Midbrain (tissue), 1 donor: Measurements from ENCODE around the gene FSCN2.

Experiments used
- DNase-seq: peaks from one replicate; lab custom pipeline; 2025; lab: John Stamatoyannopoulos, UW

Gene FSCN2

GRCh38 chr17:81513372-81513752, 14.8 kb upstream of the FSCN2 start:
- DNase-seq: peak; percentile 68

GRCh38 chr17:81513753-81514488, 14.3 kb upstream of the FSCN2 start:
- DNase-seq: peak; percentile 68

GRCh38 chr17:81514489-81514738, 13.8 kb upstream of the FSCN2 start:
- DNase-seq: no peak

GRCh38 chr17:81514739-81515529, 13.2 kb upstream of the FSCN2 start:
- DNase-seq: peak; percentile 30

DNA sequence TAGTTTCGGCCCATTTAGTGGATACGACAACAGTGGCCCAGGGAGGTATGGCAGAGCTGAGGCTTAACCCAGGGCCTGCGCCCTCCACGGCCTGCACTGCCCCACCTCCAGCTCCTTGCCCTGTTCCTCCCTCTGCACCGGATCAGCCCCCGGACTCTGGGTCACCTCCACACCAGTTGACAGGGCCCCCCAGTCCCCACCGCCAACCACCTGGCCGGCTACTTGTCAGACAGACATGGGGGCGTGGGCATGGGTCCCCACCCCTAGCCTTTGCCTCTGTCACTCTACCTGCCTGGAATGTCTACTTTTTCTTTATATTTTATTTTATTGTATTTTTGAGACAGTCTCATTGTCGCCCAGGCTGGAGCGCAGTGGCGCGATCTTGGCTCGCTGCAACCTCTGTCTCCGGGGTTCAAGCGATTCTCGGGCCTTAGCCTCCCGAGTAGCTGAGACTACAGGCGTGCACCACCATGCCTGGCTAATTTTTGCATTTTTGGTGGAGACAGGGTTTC, 12.6 kb upstream of the FSCN2 start:
- DNase-seq: no peak

DNA sequence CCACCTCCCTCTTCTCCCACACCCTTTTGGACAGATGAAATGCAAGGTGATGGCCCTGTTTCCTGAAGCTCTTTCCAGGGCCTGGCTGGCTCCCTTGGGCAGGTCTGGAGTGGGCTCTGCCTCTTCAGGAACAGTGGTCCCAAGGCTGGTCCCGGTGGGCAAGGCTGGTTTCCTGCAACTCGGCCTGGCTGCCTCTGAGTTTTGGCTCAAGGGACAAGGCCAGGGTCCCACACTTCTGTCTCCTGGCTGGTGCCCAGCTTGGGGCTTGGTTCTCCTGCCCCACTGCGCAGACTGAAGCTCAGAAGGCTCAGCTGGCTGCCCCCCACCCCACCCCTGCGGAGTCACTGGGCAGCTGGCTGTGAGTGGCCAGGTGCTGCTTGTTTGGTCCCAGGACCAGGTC, 11.7 kb upstream of the FSCN2 start:
- DNase-seq: no peak

DNA sequence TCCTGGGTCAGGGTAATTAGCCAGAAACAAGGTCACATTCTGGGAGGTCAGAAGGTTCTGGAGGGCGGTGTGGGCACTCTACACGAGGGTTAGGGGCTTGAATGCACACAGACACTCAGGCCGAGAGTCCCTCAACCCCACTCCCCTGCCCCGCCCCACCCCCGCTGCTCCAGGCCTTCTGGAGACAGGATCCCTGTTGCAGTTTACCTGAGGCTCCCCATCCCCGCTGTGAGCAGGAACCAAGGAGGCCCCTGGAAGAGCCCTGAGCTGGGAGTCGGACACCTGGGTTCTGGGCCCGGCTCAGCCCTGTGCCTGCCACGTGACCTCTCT, 11.2 kb upstream of the FSCN2 start:
- no peak for DNase-seq

GRCh38 chr17:81517339-81518112, 10.7 kb upstream of the FSCN2 start:
- no peak for DNase-seq

GRCh38 chr17:81518113-81518784, 9.9 kb upstream of the FSCN2 start:
- no peak for DNase-seq

DNA sequence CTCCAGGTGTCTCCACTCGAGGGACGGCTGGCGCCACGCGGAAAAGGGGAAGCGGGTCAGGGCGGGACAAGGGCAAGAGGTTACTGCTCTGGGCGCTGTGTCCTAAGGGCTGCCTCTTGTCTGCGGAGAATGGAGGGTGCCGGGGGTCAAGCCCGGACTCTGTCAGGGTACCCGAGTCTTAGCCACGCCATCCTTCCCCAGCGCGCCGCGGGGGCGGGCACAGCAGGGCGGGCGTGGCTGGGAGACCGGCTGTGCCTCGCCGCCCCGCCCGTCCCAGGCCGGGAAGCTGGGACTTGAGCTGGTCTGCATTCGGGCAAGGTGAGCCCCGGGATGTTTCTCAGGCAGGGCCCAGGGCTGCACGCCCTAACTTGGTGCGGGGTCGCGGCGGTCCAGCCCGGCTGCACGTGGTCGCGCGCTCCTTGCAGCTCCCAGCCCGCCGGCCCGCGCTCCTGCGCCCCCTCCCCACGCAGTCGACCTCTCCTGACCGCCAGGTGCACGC, 9.3 kb upstream of the FSCN2 start:
- DNase-seq: no peak

DNA sequence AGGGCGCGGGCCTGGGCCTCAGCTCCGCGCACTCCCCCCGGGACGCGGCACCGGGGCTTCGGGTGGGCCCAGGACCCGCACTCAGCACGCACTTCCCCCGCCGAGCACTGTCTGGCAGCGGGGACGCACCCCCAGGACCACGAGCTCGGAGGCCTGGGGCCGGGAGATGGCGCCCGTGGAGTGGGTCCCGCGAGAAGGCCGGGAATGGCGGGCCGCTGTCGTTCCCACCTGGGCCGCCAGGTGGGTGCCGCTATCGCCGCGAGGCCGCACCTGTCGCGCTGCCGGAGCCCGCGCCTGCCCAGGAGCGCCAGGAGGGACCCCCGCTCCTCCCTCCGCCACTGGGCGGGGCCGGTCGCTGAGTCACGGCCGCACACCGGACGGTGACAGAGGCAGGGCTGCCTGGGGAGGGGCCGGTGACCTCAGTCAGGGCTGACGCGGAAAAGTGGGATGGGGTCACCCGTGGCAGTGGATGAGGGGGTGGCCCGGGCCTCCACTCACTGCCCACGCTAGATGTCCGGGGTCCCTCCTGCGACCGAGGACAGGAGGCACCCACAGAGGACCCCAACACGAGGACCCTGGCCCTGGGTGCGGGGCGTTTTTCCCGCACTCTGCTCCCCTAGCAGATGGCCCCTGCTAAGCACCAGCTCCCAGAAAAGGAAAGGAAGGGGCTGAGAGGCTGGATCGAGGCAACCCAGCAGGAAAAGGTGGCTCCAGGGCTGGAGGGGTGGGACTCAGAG, 8.7 kb upstream of the FSCN2 start:
- DNase-seq: no peak

GRCh38 chr17:81520021-81520901, 7.9 kb upstream of the FSCN2 start:
- no peak for DNase-seq

DNA sequence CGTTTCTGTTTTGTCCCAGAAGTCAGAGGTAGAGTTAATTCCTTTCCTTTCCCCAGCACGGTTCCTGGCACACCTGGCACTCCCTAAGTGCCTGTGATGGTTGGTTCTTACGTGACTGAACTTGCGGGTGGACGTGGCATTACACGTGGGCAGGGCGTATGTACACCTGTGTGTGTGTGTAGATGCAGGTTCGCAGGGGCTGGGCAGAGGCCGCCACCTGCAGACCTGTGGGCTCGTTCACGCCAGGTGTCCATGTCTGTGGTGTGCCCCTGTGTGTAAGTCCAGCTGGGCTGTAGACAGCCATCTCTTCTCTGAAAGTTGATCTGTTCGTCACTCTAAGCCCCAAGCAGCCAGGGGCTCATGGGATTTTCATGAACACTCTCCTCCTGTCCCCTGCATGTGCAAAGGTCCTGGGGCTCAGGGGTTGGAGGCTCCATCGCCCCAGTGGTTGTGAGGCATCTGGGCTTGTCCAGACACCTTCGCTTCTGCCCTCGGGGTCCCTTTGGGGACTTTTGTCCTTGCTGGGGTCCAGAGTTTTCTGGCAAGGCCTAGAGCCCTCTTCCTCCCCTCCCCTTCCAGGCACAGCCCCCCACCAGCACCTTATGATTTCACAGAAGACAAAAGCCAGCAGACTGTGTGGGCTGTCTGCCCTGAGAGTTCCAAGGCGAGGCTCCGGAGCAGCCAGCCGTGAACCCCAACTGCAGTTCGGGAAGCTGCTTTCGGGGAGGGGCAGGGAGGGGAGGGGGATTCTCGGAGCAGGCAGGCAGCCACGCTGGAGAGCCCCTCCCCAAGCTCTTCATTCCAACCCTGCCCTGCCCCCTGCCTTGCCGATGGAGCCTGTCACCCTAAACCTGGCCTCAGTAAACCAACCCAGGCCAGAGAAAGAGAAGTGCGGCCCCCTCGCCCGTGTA, 5.4 kb upstream of the FSCN2 start:
- no peak for DNase-seq

GRCh38 chr17:81523402-81524038, 4.7 kb upstream of the FSCN2 start:
- no peak for DNase-seq

- no peak for DNase-seq
Measured at GRCh38 chr17:81524039-81524864, 3.9 kb upstream of the FSCN2 start.

DNA sequence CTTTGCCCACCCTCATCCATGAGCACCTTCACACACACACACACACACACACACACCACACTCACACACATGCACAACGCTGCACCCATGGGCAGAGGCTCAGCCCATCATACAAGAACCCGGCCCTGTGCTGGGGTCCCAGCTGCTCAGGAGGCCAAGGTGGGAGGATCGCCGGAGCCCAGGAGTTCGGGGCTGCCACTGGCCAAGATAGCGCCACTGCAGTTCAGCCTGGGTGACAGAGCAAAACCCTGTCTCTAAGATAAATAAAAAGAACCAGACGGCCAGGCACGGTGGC, 3.4 kb upstream of the FSCN2 start:
- no peak for DNase-seq

DNA sequence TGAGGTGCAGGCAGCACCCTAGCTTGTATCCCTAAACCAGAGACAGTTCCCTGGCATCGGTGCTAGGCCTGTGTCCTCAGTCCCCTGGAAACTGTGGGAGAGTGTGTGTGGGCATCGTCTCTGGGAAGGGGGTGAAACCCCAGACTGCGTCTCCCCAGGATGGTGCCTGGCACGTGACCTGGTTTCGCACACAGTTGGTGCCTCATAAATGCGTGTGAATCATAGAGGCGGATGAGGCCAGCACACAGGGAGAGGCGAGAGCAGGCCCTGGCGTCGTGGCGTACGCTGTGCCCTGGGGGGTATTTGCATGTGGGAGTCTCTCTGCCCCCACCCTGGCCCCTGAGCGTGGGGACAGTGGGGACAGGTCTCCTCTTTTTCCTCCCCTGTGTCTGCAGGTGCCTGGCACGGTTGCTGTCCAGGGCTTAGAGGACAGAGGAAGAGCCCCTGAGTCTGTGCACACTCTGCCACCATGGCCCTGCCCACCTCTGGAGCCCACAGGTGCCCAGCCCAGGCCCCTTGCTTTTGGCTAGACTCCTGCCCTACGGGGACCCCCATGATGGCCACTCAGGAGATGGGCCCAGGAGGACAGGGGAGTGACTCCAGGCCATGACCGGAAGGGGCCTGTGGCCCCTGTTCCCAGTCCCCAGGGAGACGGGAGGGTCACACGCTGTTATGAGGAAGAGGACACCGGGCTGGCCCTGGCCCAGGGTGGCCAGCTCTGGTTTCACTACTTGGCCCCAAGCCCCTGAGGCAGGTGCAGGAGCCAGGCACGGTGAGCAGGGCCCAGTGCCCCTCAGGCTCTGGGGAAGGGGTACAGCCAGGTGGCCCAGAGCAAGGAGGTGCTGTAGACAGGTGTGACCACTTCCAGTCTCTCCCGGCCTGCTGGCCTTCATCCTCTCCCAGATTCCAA, 1.3 kb upstream of the FSCN2 start:
- no peak for DNase-seq
